ENCODE measurements around the gene SNX9. TPM values are rescaled to one million over a fixed set of nuclear protein-coding genes. Genes with fewer than 3 reads are reported as not detected.

The SNX9 gene
- total and polyA plus RNA-seq, 5 donors from 2014 or later: 16.4 to 31.6 (median 21.0) TPM

- DNase-seq (no peak), ATAC-seq (ENCODE audit: low read depth in 2 of 2) (no peak)
- peak overlapping the region; percentile 92 to 98 (median 98) for H3K4me3 Mint-ChIP-seq
- no peaks in the 10 kb centered on the region for H3K9me3 ChIP-seq (ENCODE audit: control insufficient read depth in 2 of 2, low read length in 2 of 2)
- peaks cover 34 to 59% (median 44%) of the 10 kb centered on the region in 4 donors for H3K4me1 Mint-ChIP-seq
- H3K36me3 ChIP-seq (ENCODE audit: control insufficient read depth, insufficient read depth, low read length): no peaks in the 10 kb centered on the region
- peaks cover 0 to 3% (median 0%) of the 10 kb centered on the region in 7 donors for H3K9me3 Mint-ChIP-seq
- H3K27ac Mint-ChIP-seq: peak overlapping the region in 2 of 3 donors; percentile 99 to 100
- peaks cover 23% of the 10 kb centered on the region for H3K27me3 Mint-ChIP-seq
- peak overlapping the region; percentile 23 for H3K4me3 ChIP-seq (ENCODE audit: low read depth, low read length)
- no peaks in the 10 kb centered on the region for H3K27me3 ChIP-seq (ENCODE audit: control insufficient read depth, insufficient read depth, low read length)
- H3K36me3 Mint-ChIP-seq: peaks cover 7% of the 10 kb centered on the region
- no peak overlapping the region for H3K27ac ChIP-seq (ENCODE audit: insufficient read depth, low read length, poor library complexity, severe bottlenecking)
- H3K4me1 ChIP-seq (ENCODE audit: control insufficient read depth, insufficient read depth, low read length, poor library complexity, severe bottlenecking): peaks cover 30% of the 10 kb centered on the region
These were observed 2.3 kb downstream of the SNX9 start for GRCh38 chr6:157825243-157825904.

- no peaks in the 10 kb centered on the region for H3K9me3 Mint-ChIP-seq
- peaks cover 50% of the 10 kb centered on the region for H3K4me1 ChIP-seq (ENCODE audit: control insufficient read depth, insufficient read depth, low read length, poor library complexity, severe bottlenecking)
- H3K27ac ChIP-seq (ENCODE audit: insufficient read depth, low read length, poor library complexity, severe bottlenecking): peak overlapping the region; percentile 11
- peaks cover 5% of the 10 kb centered on the region for H3K27me3 Mint-ChIP-seq
- peak; percentile 51 to 65 for ATAC-seq (ENCODE audit: low read depth in 2 of 2)
- peak overlapping the region in 2 of 3 donors; percentile 15 to 32 for H3K27ac Mint-ChIP-seq
- H3K36me3 Mint-ChIP-seq: peaks cover 9% of the 10 kb centered on the region
- no peaks in the 10 kb centered on the region for H3K36me3 ChIP-seq (ENCODE audit: control insufficient read depth, insufficient read depth, low read length)
- no peaks in the 10 kb centered on the region for H3K27me3 ChIP-seq (ENCODE audit: control insufficient read depth, insufficient read depth, low read length)
- peak overlapping the region; percentile 38 to 78 (median 56) for H3K4me3 Mint-ChIP-seq
- no peak for DNase-seq
- H3K4me1 Mint-ChIP-seq: peaks cover 45 to 75% (median 58%) of the 10 kb centered on the region in 4 donors
- no peaks in the 10 kb centered on the region for H3K9me3 ChIP-seq (ENCODE audit: control insufficient read depth in 2 of 2, low read length in 2 of 2)
- H3K4me3 ChIP-seq (ENCODE audit: low read depth, low read length): peak overlapping the region; percentile 46
These were observed 7.4 kb downstream of the SNX9 start for GRCh38 chr6:157830354-157831017.

GRCh38 chr6:157831018-157831369, 7.9 kb downstream of the SNX9 start:
- H3K4me1 Mint-ChIP-seq: peaks cover 41 to 75% (median 58%) of the 10 kb centered on the region in 4 donors

GRCh38 chr6:157831424-157832249, 8.6 kb downstream of the SNX9 start:
- Mint-ChIP-seq H3K4me3 (peak overlapping the region; percentile 23 to 78 (median 32)), H3K9me3 (no peaks in the 10 kb centered on the region), H3K27me3 (peaks cover 5% of the 10 kb centered on the region), H3K27ac (peak overlapping the region; percentile 47 to 56 (median 56)), H3K4me1 (peaks cover 41 to 79% (median 62%) of the 10 kb centered on the region in 4 donors), H3K36me3 (peaks cover 18% of the 10 kb centered on the region)
- Histone ChIP-seq H3K36me3 (ENCODE audit: control insufficient read depth, insufficient read depth, low read length) (no peaks in the 10 kb centered on the region), H3K4me1 (ENCODE audit: control insufficient read depth, insufficient read depth, low read length, poor library complexity, severe bottlenecking) (peaks cover 50% of the 10 kb centered on the region), H3K4me3 (ENCODE audit: low read depth, low read length) (peak overlapping the region; percentile 46), H3K27me3 (ENCODE audit: control insufficient read depth, insufficient read depth, low read length) (no peaks in the 10 kb centered on the region), H3K9me3 (ENCODE audit: control insufficient read depth in 2 of 2, low read length in 2 of 2) (no peaks in the 10 kb centered on the region), H3K27ac (ENCODE audit: insufficient read depth, low read length, poor library complexity, severe bottlenecking) (peak overlapping the region; percentile 44)
- DNase-seq (no peak), ATAC-seq (ENCODE audit: low read depth in 2 of 2) (no peak)

More at GRCh38 chr6:157831018-157831369, 7.9 kb downstream of the SNX9 start:
- no peak for DNase-seq
- Mint-ChIP-seq H3K27ac (peak overlapping the region in 1 of 3 donors; percentile 60), H3K9me3 (no peaks in the 10 kb centered on the region), H3K27me3 (peaks cover 5% of the 10 kb centered on the region), H3K4me3 (peak overlapping the region; percentile 38 to 78 (median 56)), H3K36me3 (peaks cover 11% of the 10 kb centered on the region)
- Histone ChIP-seq H3K9me3 (ENCODE audit: control insufficient read depth in 2 of 2, low read length in 2 of 2) (no peaks in the 10 kb centered on the region), H3K36me3 (ENCODE audit: control insufficient read depth, insufficient read depth, low read length) (no peaks in the 10 kb centered on the region), H3K27ac (ENCODE audit: insufficient read depth, low read length, poor library complexity, severe bottlenecking) (peak overlapping the region; percentile 44), H3K27me3 (ENCODE audit: control insufficient read depth, insufficient read depth, low read length) (no peaks in the 10 kb centered on the region), H3K4me3 (ENCODE audit: low read depth, low read length) (peak overlapping the region; percentile 46), H3K4me1 (ENCODE audit: control insufficient read depth, insufficient read depth, low read length, poor library complexity, severe bottlenecking) (peaks cover 50% of the 10 kb centered on the region)
- ATAC-seq (ENCODE audit: low read depth in 2 of 2): no peak

GRCh38 chr6:157832250-157832967, 9.4 kb downstream of the SNX9 start:
- Mint-ChIP-seq H3K9me3 (no peaks in the 10 kb centered on the region), H3K4me1 (peaks cover 45 to 87% (median 63%) of the 10 kb centered on the region in 4 donors), H3K36me3 (peaks cover 20% of the 10 kb centered on the region), H3K27me3 (peaks cover 5% of the 10 kb centered on the region), H3K4me3 (peak overlapping the region in 1 of 4 donors; percentile 38), H3K27ac (peak overlapping the region in 2 of 3 donors; percentile 47 to 56)
- no peak overlapping the region for H3K4me3 ChIP-seq (ENCODE audit: low read depth, low read length)
- H3K4me1 ChIP-seq (ENCODE audit: control insufficient read depth, insufficient read depth, low read length, poor library complexity, severe bottlenecking): peaks cover 50% of the 10 kb centered on the region
- H3K9me3 ChIP-seq (ENCODE audit: control insufficient read depth in 2 of 2, low read length in 2 of 2): no peaks in the 10 kb centered on the region
- H3K36me3 ChIP-seq (ENCODE audit: control insufficient read depth, insufficient read depth, low read length): no peaks in the 10 kb centered on the region
- no peak overlapping the region for H3K27ac ChIP-seq (ENCODE audit: insufficient read depth, low read length, poor library complexity, severe bottlenecking)
- no peak for ATAC-seq (ENCODE audit: low read depth in 2 of 2)
- no peaks in the 10 kb centered on the region for H3K27me3 ChIP-seq (ENCODE audit: control insufficient read depth, insufficient read depth, low read length)
- no peak for DNase-seq

GRCh38 chr6:157834549-157834948, 11.5 kb downstream of the SNX9 start:
- Mint-ChIP-seq H3K27ac (peak overlapping the region; percentile 35 to 86 (median 35)), H3K9me3 (no peaks in the 10 kb centered on the region)

More at GRCh38 chr6:157834549-157834948, 11.5 kb downstream of the SNX9 start:
- H3K27me3 ChIP-seq (ENCODE audit: control insufficient read depth, insufficient read depth, low read length): no peaks in the 10 kb centered on the region
- ATAC-seq (ENCODE audit: low read depth in 2 of 2) (no peak), DNase-seq (no peak)
- no peaks in the 10 kb centered on the region for H3K9me3 ChIP-seq (ENCODE audit: control insufficient read depth in 2 of 2, low read length in 2 of 2)
- no peak overlapping the region for H3K27ac ChIP-seq (ENCODE audit: insufficient read depth, low read length, poor library complexity, severe bottlenecking)
- peaks cover 16% of the 10 kb centered on the region for H3K36me3 Mint-ChIP-seq
- peaks cover 3% of the 10 kb centered on the region for H3K27me3 Mint-ChIP-seq
- H3K4me1 Mint-ChIP-seq: peaks cover 39 to 90% (median 68%) of the 10 kb centered on the region in 4 donors
- H3K4me3 ChIP-seq (ENCODE audit: low read depth, low read length): no peak overlapping the region
- H3K4me1 ChIP-seq (ENCODE audit: control insufficient read depth, insufficient read depth, low read length, poor library complexity, severe bottlenecking): peaks cover 54% of the 10 kb centered on the region
- H3K4me3 Mint-ChIP-seq: peak overlapping the region in 2 of 4 donors; percentile 53 to 62
- H3K36me3 ChIP-seq (ENCODE audit: control insufficient read depth, insufficient read depth, low read length): no peaks in the 10 kb centered on the region

All from CD4-positive, CD25-positive, alpha-beta regulatory T cell (primary cell).